ENCODE measurements around the gene RHOT2.

DNA sequence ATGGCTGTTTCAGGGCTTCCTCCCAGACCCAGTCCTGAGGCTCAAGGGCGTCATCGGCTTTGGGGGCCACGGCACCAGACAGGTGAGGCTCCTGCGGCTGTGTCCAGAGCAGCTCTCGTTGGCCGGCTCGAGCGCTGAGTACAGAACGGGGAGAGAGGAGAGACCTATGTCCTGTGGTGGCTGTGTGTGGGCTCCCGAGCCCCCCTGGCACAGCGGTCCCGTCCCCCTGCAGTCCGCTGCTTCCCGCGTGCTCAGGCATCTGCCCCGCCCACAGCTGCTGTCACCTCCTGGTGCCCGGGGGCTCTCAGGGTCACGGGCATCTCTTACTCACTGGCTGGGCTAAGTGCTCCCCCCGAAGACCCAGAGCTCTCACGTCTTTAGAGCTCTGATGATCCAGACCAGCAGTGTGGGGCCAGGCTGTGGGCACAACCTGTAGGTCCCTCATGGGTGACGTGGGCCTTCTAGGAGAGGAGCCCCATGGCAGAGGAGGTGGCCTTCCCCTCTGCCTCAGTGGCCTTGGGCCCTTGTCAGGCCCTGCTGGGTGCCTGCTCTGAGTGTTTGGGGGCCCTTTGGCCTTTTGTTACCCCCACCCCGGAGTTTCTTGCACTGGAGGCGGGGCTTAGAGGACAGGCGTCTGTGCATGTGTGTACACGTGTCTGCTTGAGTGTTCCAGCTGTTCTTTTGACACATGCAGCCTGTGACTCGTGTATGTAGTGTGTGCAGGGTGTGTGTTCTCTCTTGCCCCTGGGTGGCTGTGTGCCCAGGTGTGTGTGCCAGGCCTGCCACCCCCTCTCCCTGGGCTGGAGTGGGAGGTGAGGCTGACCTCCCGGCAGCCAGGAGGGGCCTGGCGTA, 15.3 kb upstream of the RHOT2 start:
- no peak for TF ChIP-seq GATA2 (IDR thresholded peaks at IDR 0.05; ENCODE audit: low read depth, low read length)
- TF ChIP-seq GATA3 (IDR thresholded peaks at IDR 0.05; ENCODE audit: low read depth, low read length), result no peak
